HepG2 (cell line): ENCODE results near the gene PTRHD1. TPM values are rescaled to one million over a fixed set of nuclear protein-coding genes. Genes with fewer than 3 reads are reported as not detected.

ENCODE experiments used
- ATAC-seq: fragments of 200-7000 bp; cut with Tn5 transposase; 3 replicates; pipeline ENCODE4 v1.9.1; 2020; ENCODE audit warnings: mild to moderate bottlenecking, moderate library complexity
- BruUV-seq: library from RNA; stranded (reverse); fragments of 400-500 nt; replicated peaks from 2 replicates; lab custom pipeline; 2021; lab: Mats Ljungman, UMichigan
- CTCF ChIA-PET: fragments of 300-600 bp; formaldehyde crosslinking; extraction: SDS; loops from one replicate; lab custom pipeline; 2021; ENCODE audit warnings: low total read pairs, inconsistent platforms, low intra/inter-chr PET ratio; lab: Yijun Ruan, JAX
- POLR2A ChIA-PET: fragments of 350-600 bp; sonication (Branson Sonifier 250); formaldehyde crosslinking; loops from one replicate; lab custom pipeline; 2020; ENCODE audit warnings: antibody characterized with exemption, inconsistent platforms; lab: Yijun Ruan, JAX
- DNase-seq: peaks from one replicate; pipeline ENCODE4 v3.0.0-alpha.2; 2015; ENCODE audit warnings: low spot score
- FAIRE-seq: peaks from 3 replicates; lab custom pipeline; 2011; peaks lifted over from hg19 to GRCh38; lab: Jason Lieb, UNC
- H2AFZ ChIP-seq: one replicate; pipeline ENCODE4 v1.6.1; 2011; ENCODE audit warnings: low read length, inconsistent platforms
- H3K27ac ChIP-seq: fragments of 300-600 bp; 3 replicates; pipeline ENCODE4 v1.8.0; 2011; ENCODE audit warnings: mixed run types, mild to moderate bottlenecking, mixed read lengths, low read length, inconsistent platforms; ENCODE audit not compliant: insufficient read depth; ENCODE audit errors: extremely low read length
- H3K27me3 ChIP-seq, 2 experiments: fragments of 200-600 bp in 1 of 2; 2 replicates in 1 of 2; 3 replicates in 1 of 2; pipeline versions ENCODE4 v1.6.0 to v1.8.0; 2011; ENCODE audit warnings: low read length in 2 of 2, mild to moderate bottlenecking in 2 of 2, moderate library complexity in 2 of 2, inconsistent platforms in 1 of 2; ENCODE audit not compliant: insufficient read depth in 2 of 2, control insufficient read depth in 1 of 2
- H3K36me3 ChIP-seq, 2 experiments: fragments of 200-600 bp in 1 of 2; replicated peaks in 1 of 2; 2 replicates in 1 of 2; 3 replicates in 1 of 2; pipeline versions ENCODE4 v1.5.1 to v1.8.0; 2011; ENCODE audit warnings: low read length in 2 of 2, inconsistent platforms in 1 of 2; ENCODE audit not compliant: insufficient read depth in 2 of 2, control insufficient read depth in 1 of 2
- H3K4me1 ChIP-seq: 2 replicates; pipeline ENCODE4 v1.5.1; 2012; ENCODE audit warnings: low read length, inconsistent platforms; ENCODE audit not compliant: insufficient read depth
- H3K4me2 ChIP-seq: 2 replicates; pipeline ENCODE4 v1.6.0; 2011; ENCODE audit warnings: low read depth, low read length, inconsistent platforms
- H3K4me3 ChIP-seq, 3 experiments: fragments of 200-600 bp in 1 of 3; sonication (generic), shearing (Covaris generic) in 1 of 3; replicated peaks in 1 of 3; 2 replicates each; pipeline ENCODE4 v1.5.1; 2011 to 2016; ENCODE audit warnings: low read length in 3 of 3, inconsistent platforms in 2 of 3, low read depth in 2 of 3, mild to moderate bottlenecking in 2 of 3, control low read depth in 1 of 3, mixed read lengths in 1 of 3; ENCODE audit not compliant: insufficient read depth in 1 of 3
- H3K79me2 ChIP-seq: one replicate; pipeline ENCODE4 v1.6.1; 2011; ENCODE audit warnings: low read length, inconsistent platforms; ENCODE audit not compliant: insufficient read depth
- H3K9ac ChIP-seq: 2 replicates; pipeline ENCODE4 v1.6.0; 2011; ENCODE audit warnings: mild to moderate bottlenecking, low read depth, low read length, inconsistent platforms; ENCODE audit not compliant: insufficient read depth
- H3K9me3 ChIP-seq: 2 replicates; pipeline ENCODE4 v1.5.1; 2012; ENCODE audit warnings: mild to moderate bottlenecking, low read length
- H4K20me1 ChIP-seq: 2 replicates; pipeline ENCODE4 v1.6.0; 2011; ENCODE audit warnings: inconsistent platforms, mild to moderate bottlenecking, low read length, moderate library complexity; ENCODE audit not compliant: insufficient read depth
- MTA3 ChIP-seq: sonication (generic); formaldehyde crosslinking; IDR thresholded peaks from 2 replicates; pipeline ENCODE4 v1.4.0; 2020; ENCODE audit warnings: missing genetic modification reagents
- TRIM24 ChIP-seq: sonication (generic); formaldehyde crosslinking; IDR thresholded peaks from 2 replicates; pipeline ENCODE4 v1.8.0; 2022; ENCODE audit warnings: mild to moderate bottlenecking, missing genetic modification reagents
- ZNF235 ChIP-seq: sonication (generic); formaldehyde crosslinking; IDR thresholded peaks from 2 replicates; pipeline ENCODE4 v1.8.1; 2023; ENCODE audit warnings: mild to moderate bottlenecking, missing genetic modification reagents, borderline replicate concordance
- ZNF780A ChIP-seq: sonication (generic); formaldehyde crosslinking; IDR thresholded peaks from 2 replicates; pipeline ENCODE4 v1.8.0; 2022; ENCODE audit warnings: mild to moderate bottlenecking, missing genetic modification reagents, moderate library complexity
- WGBS: methylation state at CpG from one replicate; pipeline ENCODE4 v1.1.6; 2017; ENCODE audit warnings: low lambda C conversion rate; 5-methylcytosine and 5-hydroxymethylcytosine counted together
- in situ Hi-C: cut with HindIII; loops from 2 replicates; pipeline ENCODE4 v1.10.0; 2017; ENCODE audit warnings: low pct_unique_long_range_greater_than_20kb; ENCODE audit not compliant: extremely low pct_ligation_motif_present
- intact Hi-C: fragments of 100-400 bp; cut with micrococcal nuclease; formaldehyde crosslinking; loops from one replicate; pipeline ENCODE4 v1.10.0; 2022; ENCODE audit not compliant: unreplicated experiment
- polyA plus RNA-seq, 8 experiments: library from polyadenylated mRNA; depleted of rRNA in 3 of 8; stranded (reverse) in 7 of 8; unstranded in 1 of 8; fragments of >200 nt; fragmentation: Illumina TruSeq in 4 of 8; extraction: Trizol in 4 of 8; gene quantifications; 2 replicates each; pipeline versions ENCODE4 v1.2.1 to v1.2.3, GENCODE V29; 2011 to 2016; ENCODE audit warnings: low read depth in 4 of 8, missing spikeins in 1 of 8, mixed read lengths in 1 of 8; ENCODE audit not compliant: insufficient read depth in 1 of 8
- total RNA-seq, 5 experiments: library from RNA; depleted of rRNA; stranded (reverse); fragments of >200 nt; fragmentation: Illumina TruSeq; extraction: Trizol; gene quantifications; 2 replicates each; pipeline ENCODE4 v1.2.3, GENCODE V29; 2016; ENCODE audit warnings: low read depth in 1 of 5

The PTRHD1 gene
- total and polyA plus RNA-seq, 2 of the 13 experiments (the other 11 are each of a cell fraction or from before 2014, with no cell fraction given), result 72.6 to 90.8 TPM

GRCh38 chr2:24834733-24835395 lies 41.7 kb upstream of the PTRHD1 start:
- ChIA-PET CTCF (no interaction called here), POLR2A (no interaction called here)
- peaks cover 26 to 72% of the 10 kb centered on the region in 2 experiments; a peak in 4 of 5 replicates for H3K27me3 ChIP-seq
- BruUV-seq, result no TSS peak
- FAIRE-seq, result no peak
- DNase-seq, result no peak
- 57% methylated on average over 20 of the region's 20 CpGs for WGBS
- no peak overlapping the region for H3K4me2 ChIP-seq
- H3K4me1 ChIP-seq, result peaks cover 14% of the 10 kb centered on the region; the same call in 1 of the 2 replicates
- no peak overlapping the region for H3K27ac ChIP-seq
- no peaks in the 10 kb centered on the region for H3K36me3 ChIP-seq
- in situ Hi-C loops, result no loop called here
- intact Hi-C loops, result no loop called here
- no peak overlapping the region for H3K4me3 ChIP-seq
- no peaks in the 10 kb centered on the region for H3K9me3 ChIP-seq
- no peak for ATAC-seq
- no peaks in the 10 kb centered on the region for H3K79me2 ChIP-seq
- TF ChIP-seq TRIM24, result no peak
- H3K9ac ChIP-seq, result no peak overlapping the region
- H4K20me1 ChIP-seq, result no peaks in the 10 kb centered on the region
- H2AFZ ChIP-seq, result no peak overlapping the region

- Histone ChIP-seq H3K4me3 (no peak overlapping the region), H3K79me2 (no peaks in the 10 kb centered on the region), H3K9ac (no peak overlapping the region), H3K36me3 (no peaks in the 10 kb centered on the region), H3K27me3 (peaks cover 23 to 64% of the 10 kb centered on the region in 2 experiments; a peak in 4 of 5 replicates), H3K4me2 (no peak overlapping the region), H3K4me1 (peaks cover 14% of the 10 kb centered on the region; the same call in 1 of the 2 replicates), H3K9me3 (no peaks in the 10 kb centered on the region), H3K27ac (no peak overlapping the region), H4K20me1 (no peaks in the 10 kb centered on the region), H2AFZ (no peak overlapping the region)
- TF ChIP-seq MTA3 (CRISPR knock-in tag) (no peak), ZNF235 (no peak), ZNF780A (no peak)
- intact Hi-C loops (no loop called here), in situ Hi-C loops (no loop called here)
- CTCF ChIA-PET, result no interaction called here
- ATAC-seq (no peak), FAIRE-seq (no peak), DNase-seq (no peak)
- BruUV-seq, result no TSS peak
- WGBS, result 36% methylated on average over 20 of the region's 32 CpGs
- POLR2A ChIA-PET, result no interaction called here
These were observed 40.9 kb upstream of the PTRHD1 start for GRCh38 chr2:24833821-24834732.
